K562 (cell line): ENCODE data around the gene SLC13A4. TPM values are rescaled to one million over a fixed set of nuclear protein-coding genes. Genes with fewer than 3 reads are reported as not detected.

Experiments used
- ATF1 ChIP-seq, 2 experiments: fragments of 450-650 bp in 1 of 2; IDR thresholded peaks; 2 replicates each; pipeline ENCODE4 v1.6.1; 2016; ENCODE audit warnings: missing compliant biosample characterization in 1 of 2, missing genetic modification characterization in 1 of 2
- FOXJ2 ChIP-seq: fragments of 200-800 bp; sonication (Bioruptor generic); IDR thresholded peaks from 2 replicates; pipeline ENCODE4 v1.6.1; 2016; ENCODE audit warnings: missing genetic modification characterization, missing compliant biosample characterization
- GABPA ChIP-seq: fragments of 200-800 bp; sonication (Bioruptor generic); conservative IDR thresholded peaks from 2 replicates; pipeline ENCODE4 v1.6.1; 2016; ENCODE audit warnings: low read depth, missing genetic modification characterization, missing compliant biosample characterization
- HIVEP1 ChIP-seq: fragments of 250-450 bp; sonication (Bioruptor Pico); IDR thresholded peaks from 2 replicates; pipeline ENCODE4 v1.4.0; 2020; ENCODE audit warnings: mild to moderate bottlenecking
- HMG20B ChIP-seq: fragments of 250-450 bp; sonication (Bioruptor Pico); IDR thresholded peaks from 2 replicates; pipeline ENCODE4 v1.5.0; 2021; ENCODE audit warnings: mild to moderate bottlenecking
- MCM7 ChIP-seq, 2 experiments: fragments of 450-650 bp; IDR thresholded peaks; 2 replicates each; pipeline ENCODE4 v1.6.1; 2016 to 2018
- MTA3 ChIP-seq: fragments of 450-650 bp; formaldehyde crosslinking; IDR thresholded peaks from 2 replicates; pipeline ENCODE4 v1.6.1; 2017; ENCODE audit warnings: mild to moderate bottlenecking, borderline replicate concordance
- NCOA1 ChIP-seq: fragments of 450-650 bp; IDR thresholded peaks from 2 replicates; pipeline ENCODE4 v1.6.1; 2016; ENCODE audit warnings: low read depth
- SMAD4 ChIP-seq: fragments of 250-450 bp; sonication (Bioruptor Pico); conservative IDR thresholded peaks from 2 replicates; pipeline ENCODE4 v1.8.0; 2021; ENCODE audit warnings: inconsistent platforms, mild to moderate bottlenecking, moderate library complexity
- SMARCA5 ChIP-seq: fragments of 450-650 bp; IDR thresholded peaks from 2 replicates; pipeline ENCODE4 v1.6.1; 2016
- TCF7 ChIP-seq: sonication (generic); IDR thresholded peaks from 2 replicates; pipeline ENCODE4 v1.6.1; 2016; ENCODE audit warnings: antibody characterized with exemption, borderline replicate concordance
- U2AF2 ChIP-seq: fragments of 200-400 bp; formaldehyde crosslinking; optimal IDR thresholded peaks from 2 replicates; pipeline ENCODE3; 2017; ENCODE audit warnings: low read depth, mild to moderate bottlenecking, low read length
- ZBED1 ChIP-seq: IDR thresholded peaks from 2 replicates; pipeline ENCODE4 v1.6.1; 2014
- ZNF324 ChIP-seq: fragments of 250-450 bp; sonication (Bioruptor Pico); IDR thresholded peaks from 2 replicates; pipeline ENCODE4 v1.4.0; 2020; ENCODE audit warnings: mild to moderate bottlenecking
- ZNF41 ChIP-seq: fragments of 250-450 bp; sonication (Bioruptor Pico); conservative IDR thresholded peaks from 2 replicates; pipeline ENCODE4 v1.4.0; 2020; ENCODE audit warnings: mild to moderate bottlenecking
- ZNF507 ChIP-seq: conservative IDR thresholded peaks from 2 replicates; pipeline ENCODE4 v1.6.1; 2017; ENCODE audit warnings: missing genetic modification characterization, missing compliant biosample characterization
- polyA plus RNA-seq, 8 experiments: library from polyadenylated mRNA; depleted of rRNA in 4 of 8; stranded (reverse) in 5 of 8; unstranded in 3 of 8; fragments of >200 nt; fragmentation: Nextera tagmentation in 2 of 8; fragmentation: Illumina TruSeq in 1 of 8; extraction: Ambion mirVana in 2 of 8; extraction: Trizol in 1 of 8; gene quantifications; 2 replicates each; pipeline versions ENCODE4 v1.2.1 to v1.2.3, GENCODE V29; 2011 to 2014; ENCODE audit warnings: inconsistent platforms in 1 of 8, missing spikeins in 1 of 8
- total RNA-seq, 7 experiments: library from RNA; depleted of rRNA in 6 of 7; stranded (reverse); fragments of >200 nt in 6 of 7; fragmentation: Illumina TruSeq in 2 of 7; extraction: Trizol in 2 of 7; gene quantifications; 2 replicates each; pipeline versions ENCODE4 v1.2.1 to v1.2.3, GENCODE V29; 2011 to 2021; ENCODE audit warnings: low replicate concordance in 1 of 7
- TF ChIP-seq, protein P1 (sequence below), 3 experiments: IDR thresholded peaks in 2 of 3; conservative IDR thresholded peaks in 1 of 3; 2 replicates each; pipeline ENCODE4 v1.5.1; 2011 to 2012; ENCODE audit warnings: low read length in 3 of 3, mild to moderate bottlenecking in 3 of 3, control low read depth in 2 of 3, improper control_type of control experiment in 1 of 3, inconsistent platforms in 1 of 3, low read depth in 1 of 3, mixed read lengths in 1 of 3, moderate library complexity in 1 of 3; ENCODE audit not compliant: insufficient read depth in 2 of 3
- TF ChIP-seq, protein P2 (sequence below): sonication (generic); formaldehyde crosslinking; IDR thresholded peaks from 2 replicates; pipeline ENCODE4 v1.8.1; 2022; ENCODE audit warnings: missing genetic modification reagents
- TF ChIP-seq, protein P3 (sequence below): fragments of 450-650 bp; formaldehyde crosslinking; IDR thresholded peaks from 2 replicates; pipeline ENCODE4 v1.4.0; 2020; ENCODE audit warnings: mild to moderate bottlenecking, mixed read lengths

SLC13A4 gene
- total and polyA plus RNA-seq, 9 of the 15 experiments (the other 6 are each of a cell fraction or from before 2014, with no cell fraction given): 0.11 to 1.0 (median 0.36) TPM

DNA sequence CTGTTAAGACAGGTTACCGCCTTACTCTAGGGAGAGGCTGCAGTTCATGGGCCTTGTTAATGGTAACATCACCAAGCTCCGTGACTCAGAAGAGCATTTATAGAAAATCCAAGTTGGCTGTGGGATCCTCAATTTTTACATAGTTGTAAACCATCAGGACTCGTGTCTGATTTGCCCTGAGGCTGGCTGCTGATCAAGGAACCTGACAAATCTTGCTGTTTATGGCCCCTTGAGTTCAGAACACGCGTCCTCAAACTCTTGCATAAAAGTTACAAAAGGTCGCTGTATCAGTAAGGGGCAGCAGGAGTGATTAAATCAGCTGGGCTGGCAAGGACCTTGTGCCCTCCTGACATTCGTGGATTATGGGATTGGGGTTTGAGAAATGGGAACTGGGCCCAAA lies 4.6 kb downstream of the SLC13A4 start (continued):
- TF ChIP-seq SMAD4 (CRISPR knock-in tag): no peak
- TF ChIP-seq, protein P1, sequence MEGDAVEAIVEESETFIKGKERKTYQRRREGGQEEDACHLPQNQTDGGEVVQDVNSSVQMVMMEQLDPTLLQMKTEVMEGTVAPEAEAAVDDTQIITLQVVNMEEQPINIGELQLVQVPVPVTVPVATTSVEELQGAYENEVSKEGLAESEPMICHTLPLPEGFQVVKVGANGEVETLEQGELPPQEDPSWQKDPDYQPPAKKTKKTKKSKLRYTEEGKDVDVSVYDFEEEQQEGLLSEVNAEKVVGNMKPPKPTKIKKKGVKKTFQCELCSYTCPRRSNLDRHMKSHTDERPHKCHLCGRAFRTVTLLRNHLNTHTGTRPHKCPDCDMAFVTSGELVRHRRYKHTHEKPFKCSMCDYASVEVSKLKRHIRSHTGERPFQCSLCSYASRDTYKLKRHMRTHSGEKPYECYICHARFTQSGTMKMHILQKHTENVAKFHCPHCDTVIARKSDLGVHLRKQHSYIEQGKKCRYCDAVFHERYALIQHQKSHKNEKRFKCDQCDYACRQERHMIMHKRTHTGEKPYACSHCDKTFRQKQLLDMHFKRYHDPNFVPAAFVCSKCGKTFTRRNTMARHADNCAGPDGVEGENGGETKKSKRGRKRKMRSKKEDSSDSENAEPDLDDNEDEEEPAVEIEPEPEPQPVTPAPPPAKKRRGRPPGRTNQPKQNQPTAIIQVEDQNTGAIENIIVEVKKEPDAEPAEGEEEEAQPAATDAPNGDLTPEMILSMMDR (IDR thresholded peaks at IDR 0.05 in 2 of 3, conservative IDR thresholded peaks at IDR 0.05 in 1 of 3; ENCODE audit: insufficient read depth in 2 of 3, low read depth in 1 of 3, low read length in 3 of 3): no peak
- no peak for TF ChIP-seq MCM7 (IDR thresholded peaks at IDR 0.05)
- TF ChIP-seq ZNF507: no peak
- no peak for TF ChIP-seq NCOA1
- 0 out of 2 replicates have a peak, but pooled peaks have one; percentile 25 for TF ChIP-seq MTA3
- TF ChIP-seq ZNF324: no peak
- TF ChIP-seq SMARCA5: no peak
- TF ChIP-seq HIVEP1 (CRISPR knock-in tag): no peak
- TF ChIP-seq FOXJ2 (tag): peak; percentile 59; the same call in 1 of the 2 replicates
- no peak for TF ChIP-seq HMG20B
- TF ChIP-seq, protein P2, sequence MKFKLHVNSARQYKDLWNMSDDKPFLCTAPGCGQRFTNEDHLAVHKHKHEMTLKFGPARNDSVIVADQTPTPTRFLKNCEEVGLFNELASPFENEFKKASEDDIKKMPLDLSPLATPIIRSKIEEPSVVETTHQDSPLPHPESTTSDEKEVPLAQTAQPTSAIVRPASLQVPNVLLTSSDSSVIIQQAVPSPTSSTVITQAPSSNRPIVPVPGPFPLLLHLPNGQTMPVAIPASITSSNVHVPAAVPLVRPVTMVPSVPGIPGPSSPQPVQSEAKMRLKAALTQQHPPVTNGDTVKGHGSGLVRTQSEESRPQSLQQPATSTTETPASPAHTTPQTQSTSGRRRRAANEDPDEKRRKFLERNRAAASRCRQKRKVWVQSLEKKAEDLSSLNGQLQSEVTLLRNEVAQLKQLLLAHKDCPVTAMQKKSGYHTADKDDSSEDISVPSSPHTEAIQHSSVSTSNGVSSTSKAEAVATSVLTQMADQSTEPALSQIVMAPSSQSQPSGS: no peak
- TF ChIP-seq GABPA (tag): no peak
- no peak for TF ChIP-seq ZBED1
- TF ChIP-seq ATF1 (CRISPR knock-in tag; IDR thresholded peaks at IDR 0.05): no peak
- no peak for TF ChIP-seq ATF1 (tag; IDR thresholded peaks at IDR 0.05)
- TF ChIP-seq U2AF2: no peak
- TF ChIP-seq, protein P3, sequence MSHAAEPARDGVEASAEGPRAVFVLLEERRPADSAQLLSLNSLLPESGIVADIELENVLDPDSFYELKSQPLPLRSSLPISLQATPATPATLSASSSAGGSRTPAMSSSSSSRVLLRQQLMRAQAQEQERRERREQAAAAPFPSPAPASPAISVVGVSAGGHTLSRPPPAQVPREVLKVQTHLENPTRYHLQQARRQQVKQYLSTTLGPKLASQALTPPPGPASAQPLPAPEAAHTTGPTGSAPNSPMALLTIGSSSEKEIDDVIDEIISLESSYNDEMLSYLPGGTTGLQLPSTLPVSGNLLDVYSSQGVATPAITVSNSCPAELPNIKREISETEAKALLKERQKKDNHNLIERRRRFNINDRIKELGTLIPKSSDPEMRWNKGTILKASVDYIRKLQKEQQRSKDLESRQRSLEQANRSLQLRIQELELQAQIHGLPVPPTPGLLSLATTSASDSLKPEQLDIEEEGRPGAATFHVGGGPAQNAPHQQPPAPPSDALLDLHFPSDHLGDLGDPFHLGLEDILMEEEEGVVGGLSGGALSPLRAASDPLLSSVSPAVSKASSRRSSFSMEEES (CRISPR knock-in tag): no peak
- no peak for TF ChIP-seq TCF7
- TF ChIP-seq ZNF41: 0 out of 2 replicates have a peak, but pooled peaks have one; percentile 14
